Stimulated activated CD8-positive, alpha-beta memory T cell treated with anti-CD3 and anti-CD28 coated beads, Interleukin-15, amount 100 ng/mL, for 48 hours (primary cell): ENCODE measurements around the gene TOPBP1.

ENCODE experiments used
- DNase-seq, 2 donors: peaks; one replicate each; pipeline ENCODE4 v3.0.0-alpha.2; 2020; ENCODE audit warnings: low read depth in 2 of 2

The TOPBP1 gene

GRCh38 chr3:133607816-133608215, 53.9 kb downstream of the TOPBP1 start:
- no peak for DNase-seq

DNA sequence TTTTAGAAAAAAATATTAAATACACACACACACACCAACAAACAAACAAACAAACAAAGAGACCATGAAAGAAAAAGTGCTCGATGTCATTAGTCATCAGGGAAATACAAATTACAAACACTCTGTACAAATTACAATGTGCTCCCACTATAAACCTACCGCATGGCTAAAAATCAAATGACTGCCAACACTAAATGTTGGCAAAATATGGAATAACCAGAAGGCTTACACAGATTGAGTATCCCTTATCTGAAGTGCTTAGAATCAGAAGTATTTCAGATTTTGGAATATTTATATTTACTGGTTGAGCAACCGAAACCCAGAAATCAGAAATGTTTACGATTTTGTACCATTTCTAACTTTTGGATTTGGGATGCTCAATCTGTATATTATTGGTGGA, 54.8 kb downstream of the TOPBP1 start:
- DNase-seq = no peak

DNA sequence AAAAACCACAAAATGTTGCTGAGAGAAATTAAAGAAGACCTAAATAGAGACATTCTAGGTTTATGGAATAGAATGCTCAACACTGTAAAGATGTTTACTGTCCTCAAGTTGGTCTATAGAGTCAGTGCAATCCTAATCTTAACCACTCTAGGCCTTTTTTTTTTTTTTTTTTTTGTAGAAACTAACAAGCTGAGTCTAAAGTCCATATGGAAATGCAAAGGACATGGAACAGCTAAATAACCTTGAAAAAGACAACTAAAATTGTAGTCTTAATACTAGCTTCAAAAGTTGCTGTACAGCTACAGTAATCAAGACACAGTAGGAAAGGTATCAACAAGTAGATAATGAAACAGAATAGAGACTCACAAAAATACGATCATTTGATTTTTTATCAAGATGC, 55.4 kb downstream of the TOPBP1 start:
- no peak for DNase-seq

GRCh38 chr3:133600572-133601081, 61.1 kb downstream of the TOPBP1 start:
- no peak for DNase-seq

GRCh38 chr3:133599280-133599679, 62.5 kb downstream of the TOPBP1 start:
- no peak for DNase-seq

DNA sequence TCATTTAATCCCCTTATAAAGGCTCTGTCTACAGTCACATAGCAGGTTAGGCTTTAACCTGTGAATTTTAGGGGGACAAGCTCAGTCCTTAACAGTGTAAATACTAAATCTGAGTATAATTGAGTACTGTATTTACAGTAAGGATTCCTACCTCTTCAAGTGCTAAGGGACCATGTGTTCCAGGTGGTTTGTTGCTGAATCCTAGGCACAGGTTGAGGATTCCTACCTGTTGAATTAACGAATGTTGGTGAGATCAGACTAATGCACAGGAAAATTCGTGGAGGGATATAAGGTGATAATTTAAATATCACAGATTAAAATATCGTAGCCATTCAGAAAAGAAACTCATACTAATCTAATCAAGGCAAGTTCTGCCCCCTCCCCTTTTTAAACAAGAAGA, 63.3 kb downstream of the TOPBP1 start:
- DNase-seq = no peak

DNA sequence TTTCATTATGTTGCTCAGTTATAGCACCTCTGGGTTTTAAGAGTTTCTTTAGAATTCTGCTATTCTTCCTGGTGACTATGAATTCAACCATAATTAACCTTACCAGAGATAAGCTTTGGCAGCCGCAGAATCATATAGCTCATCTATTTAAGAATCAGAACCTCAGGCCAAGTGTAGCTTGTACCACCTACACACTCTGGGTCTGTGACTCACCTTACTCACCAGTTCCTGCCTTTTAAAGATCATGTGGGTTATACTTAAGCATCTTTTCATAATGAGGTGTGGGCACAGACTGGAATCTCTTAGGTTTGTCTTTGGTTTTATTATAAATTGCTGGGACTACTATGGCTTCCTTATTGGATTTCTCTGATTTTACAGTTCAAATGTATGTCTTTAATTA, 66.4 kb downstream of the TOPBP1 start:
- DNase-seq = peak in 1 of 2 donors; percentile 35

- no peak for DNase-seq
Measured at GRCh38 chr3:133593243-133593642, 68.5 kb downstream of the TOPBP1 start.

- DNase-seq = peak in 1 of 2 donors; percentile 21
Measured at GRCh38 chr3:133592843-133593242, 68.9 kb downstream of the TOPBP1 start.

DNA sequence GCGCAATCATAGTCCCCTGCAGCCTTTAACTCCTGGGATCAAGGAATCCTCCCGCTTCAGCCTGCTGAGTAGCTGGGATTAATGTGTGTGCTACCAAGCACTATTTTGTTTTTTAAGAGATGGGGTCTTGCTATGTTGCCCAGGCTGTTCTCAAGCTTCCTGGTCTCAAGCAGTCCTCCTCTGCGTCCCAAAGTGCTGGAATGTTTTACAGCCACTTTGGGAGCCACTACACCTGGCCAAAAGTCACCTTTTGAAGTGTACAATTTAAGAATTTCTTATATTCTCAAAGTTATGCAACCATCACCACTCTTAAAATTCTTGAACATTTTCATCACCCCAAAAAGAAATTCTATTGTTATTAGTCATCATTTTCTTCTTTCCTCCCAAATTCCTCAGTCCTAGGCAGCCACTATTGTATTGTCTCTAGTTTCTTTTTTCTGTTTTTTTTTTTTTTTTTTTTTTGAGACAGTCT, 70.4 kb downstream of the TOPBP1 start:
- no peak for DNase-seq

DNA sequence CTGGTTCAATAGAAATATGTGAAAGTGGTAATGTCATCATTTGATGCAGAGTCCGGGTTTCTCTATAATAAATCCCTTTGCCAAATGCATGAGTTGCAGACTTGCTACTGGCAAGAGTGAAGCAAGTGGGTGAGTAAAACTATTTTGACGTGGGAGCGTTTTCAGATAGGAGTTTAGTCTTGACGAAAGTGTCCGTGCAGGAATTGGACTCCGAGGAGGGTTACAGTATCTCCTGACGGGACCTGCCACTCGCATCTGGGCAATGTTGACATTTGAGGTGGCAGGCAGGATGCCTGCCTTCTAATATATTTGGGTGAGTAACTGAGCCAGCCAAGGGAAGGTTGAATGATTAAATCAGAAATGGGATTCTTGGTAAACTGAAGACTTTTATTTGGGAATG, 72.2 kb downstream of the TOPBP1 start:
- no peak for DNase-seq

DNA sequence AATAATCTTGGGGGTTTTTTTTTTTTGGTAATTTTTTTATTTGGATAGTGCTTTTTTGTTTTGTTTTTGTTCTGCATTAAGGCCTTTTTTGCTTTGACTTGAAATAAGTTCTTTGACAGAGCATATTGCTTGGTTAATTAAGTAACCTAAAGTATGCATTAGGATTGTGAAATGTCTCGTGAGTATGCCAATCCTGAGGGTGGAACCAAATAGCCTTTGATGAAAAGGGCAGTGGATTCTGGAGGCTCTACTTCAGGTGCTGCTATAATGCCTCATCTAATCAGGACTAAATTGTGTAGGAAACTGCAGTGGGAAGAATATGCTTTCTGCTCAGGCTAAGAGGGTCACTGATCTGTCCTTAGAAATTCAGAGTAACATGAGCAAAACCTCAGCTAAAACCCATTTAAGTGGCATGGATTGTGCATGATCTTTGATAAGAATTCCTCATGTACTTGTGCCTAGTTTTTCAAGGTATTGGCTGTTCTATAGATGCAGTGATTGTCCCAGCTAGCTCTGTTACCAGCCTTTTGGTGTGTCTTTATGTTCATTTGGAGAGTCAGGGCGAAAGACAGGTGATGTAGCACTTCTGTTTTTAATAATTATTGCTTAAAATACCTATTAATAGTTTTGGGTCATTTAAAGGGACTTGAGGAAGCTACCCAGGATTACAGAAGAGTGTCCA, 72.8 kb downstream of the TOPBP1 start:
- no peak for DNase-seq

- no peak for DNase-seq
Measured at GRCh38 chr3:133588035-133588434, 73.7 kb downstream of the TOPBP1 start.

- DNase-seq = no peak
Measured at GRCh38 chr3:133583396-133583795, 78.3 kb downstream of the TOPBP1 start.

- DNase-seq = no peak
Measured at GRCh38 chr3:133578548-133579191, 83.1 kb downstream of the TOPBP1 start.

GRCh38 chr3:133576169-133576568, 85.6 kb downstream of the TOPBP1 start:
- DNase-seq = no peak

DNA sequence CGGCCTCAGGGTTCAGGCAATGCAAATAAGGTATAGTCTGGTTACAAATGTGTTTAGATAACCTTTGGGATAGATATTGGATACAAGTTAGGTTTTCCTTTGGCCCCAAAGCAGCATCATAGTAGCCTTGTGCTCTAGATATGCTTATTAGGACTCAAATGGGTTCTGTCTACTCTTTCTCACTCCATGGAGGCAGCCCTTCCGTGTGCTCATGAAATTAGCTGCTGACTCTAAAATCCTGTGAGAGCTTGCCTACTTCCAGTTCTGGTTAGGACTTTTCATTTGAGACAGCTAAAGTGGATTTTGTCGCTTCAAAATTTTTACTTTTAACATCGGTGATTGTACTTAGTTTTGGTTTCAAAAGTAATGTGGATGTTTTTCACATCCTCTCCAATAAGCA, 86.7 kb downstream of the TOPBP1 start:
- DNase-seq = no peak

GRCh38 chr3:133574260-133574881, 87.4 kb downstream of the TOPBP1 start:
- peak; percentile 73 to 78 for DNase-seq

- DNase-seq = no peak
Measured at GRCh38 chr3:133573629-133574194, 88.0 kb downstream of the TOPBP1 start, which contains the start of gene CDV3. Gene CDV3, plus strand, starts transcription at chr3:133573686. Its CDS starts 359 bp downstream, at chr3:133574045.

- peak; percentile 99 to 100 for DNase-seq
Measured at GRCh38 chr3:133573054-133573628, 88.6 kb downstream of the TOPBP1 start.

DNA sequence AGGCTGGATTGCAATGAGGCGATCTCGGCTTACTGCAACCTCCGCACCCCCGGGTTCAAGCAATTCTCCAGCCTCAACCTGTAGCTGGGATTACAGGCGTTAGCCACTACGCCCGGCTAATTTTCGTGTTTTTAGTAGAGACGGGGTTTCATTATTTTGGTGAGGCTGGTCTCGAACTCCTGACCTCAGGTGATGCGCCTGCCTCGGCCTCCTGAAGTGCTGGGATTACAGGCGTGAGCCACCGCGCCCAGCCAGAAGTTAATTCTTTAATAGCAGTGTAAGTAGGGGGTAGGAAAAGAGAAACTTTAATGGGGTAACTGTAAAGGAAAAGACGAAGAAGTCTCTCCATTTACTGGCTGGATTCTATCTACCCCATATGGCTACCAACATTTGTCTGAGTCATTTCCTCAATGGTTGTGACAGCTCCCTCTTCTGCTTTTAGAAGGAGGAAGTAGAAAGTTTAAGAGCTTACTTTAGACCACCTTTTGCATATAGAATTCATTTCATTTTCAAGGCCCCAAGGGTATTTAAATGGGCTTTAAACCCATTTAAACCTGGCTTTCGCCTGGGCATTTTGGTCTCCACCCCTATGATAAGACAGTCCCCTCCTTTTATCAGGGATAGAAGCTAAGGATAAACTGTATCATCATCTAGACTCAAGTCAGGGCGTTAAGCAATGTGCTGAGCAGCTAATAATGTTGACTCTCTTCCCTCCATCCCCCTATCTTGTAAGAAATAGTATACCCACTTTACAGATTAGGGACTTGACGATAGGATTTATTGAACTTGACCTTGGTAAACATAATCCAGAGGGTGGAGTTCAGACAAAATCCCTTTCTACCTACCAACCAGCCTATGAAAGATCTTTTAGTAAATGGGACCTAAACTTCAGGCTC, 89.3 kb downstream of the TOPBP1 start:
- DNase-seq = no peak
